Measurements from ENCODE around the gene BAD.

BAD gene

DNA sequence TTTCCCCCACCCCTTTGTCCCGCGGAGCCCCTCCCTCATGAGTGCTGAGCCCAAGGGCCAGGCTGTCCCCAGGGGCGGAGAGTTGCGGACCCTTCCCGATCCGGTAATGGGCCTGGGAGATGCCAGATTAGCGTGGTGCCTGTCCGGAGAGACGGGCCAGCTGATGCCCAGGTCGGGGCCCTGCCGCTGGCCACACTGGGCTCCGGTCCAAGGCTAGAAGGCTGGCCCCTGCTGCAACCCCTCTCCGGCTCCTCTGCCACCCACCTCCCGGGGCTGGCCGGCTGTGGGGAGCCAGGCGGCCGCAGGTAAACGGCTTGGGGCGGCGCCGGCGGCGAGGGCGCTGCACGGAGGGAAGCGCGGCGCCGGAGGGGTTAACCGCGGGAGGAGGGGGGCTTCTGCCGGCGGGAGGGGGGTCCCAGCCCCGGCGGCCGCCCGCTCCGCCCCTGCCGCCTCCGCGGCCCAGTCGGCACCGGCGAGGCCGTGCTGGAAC, 6.8 kb upstream of the BAD start, which contains the start of gene KCNK4:
TSS of gene KCNK4 (plus strand) at position 41 of the 490 bp plus-strand sequence. CDS start 1,717 bp downstream, outside the sequence.
- no peak for DNase-seq (ENCODE audit: low read depth)
- H3K4me3 ChIP-seq (ENCODE audit: low read depth, low read length), result no peak within 1 kb of the TSS
- TF ChIP-seq, protein P1, sequence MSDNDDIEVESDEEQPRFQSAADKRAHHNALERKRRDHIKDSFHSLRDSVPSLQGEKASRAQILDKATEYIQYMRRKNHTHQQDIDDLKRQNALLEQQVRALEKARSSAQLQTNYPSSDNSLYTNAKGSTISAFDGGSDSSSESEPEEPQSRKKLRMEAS (IDR thresholded peaks at IDR 0.05; ENCODE audit: low read depth, low read length), result no peak
- TF ChIP-seq MYC (IDR thresholded peaks at IDR 0.05; ENCODE audit: low read depth, low read length) (no peak), POLR2A (IDR thresholded peaks at IDR 0.05; ENCODE audit: extremely low read depth, insufficient read length) (no peak)
- TF ChIP-seq, protein P2, sequence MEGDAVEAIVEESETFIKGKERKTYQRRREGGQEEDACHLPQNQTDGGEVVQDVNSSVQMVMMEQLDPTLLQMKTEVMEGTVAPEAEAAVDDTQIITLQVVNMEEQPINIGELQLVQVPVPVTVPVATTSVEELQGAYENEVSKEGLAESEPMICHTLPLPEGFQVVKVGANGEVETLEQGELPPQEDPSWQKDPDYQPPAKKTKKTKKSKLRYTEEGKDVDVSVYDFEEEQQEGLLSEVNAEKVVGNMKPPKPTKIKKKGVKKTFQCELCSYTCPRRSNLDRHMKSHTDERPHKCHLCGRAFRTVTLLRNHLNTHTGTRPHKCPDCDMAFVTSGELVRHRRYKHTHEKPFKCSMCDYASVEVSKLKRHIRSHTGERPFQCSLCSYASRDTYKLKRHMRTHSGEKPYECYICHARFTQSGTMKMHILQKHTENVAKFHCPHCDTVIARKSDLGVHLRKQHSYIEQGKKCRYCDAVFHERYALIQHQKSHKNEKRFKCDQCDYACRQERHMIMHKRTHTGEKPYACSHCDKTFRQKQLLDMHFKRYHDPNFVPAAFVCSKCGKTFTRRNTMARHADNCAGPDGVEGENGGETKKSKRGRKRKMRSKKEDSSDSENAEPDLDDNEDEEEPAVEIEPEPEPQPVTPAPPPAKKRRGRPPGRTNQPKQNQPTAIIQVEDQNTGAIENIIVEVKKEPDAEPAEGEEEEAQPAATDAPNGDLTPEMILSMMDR (IDR thresholded peaks at IDR 0.05; ENCODE audit: low read depth, low read length), result no peak

DNA sequence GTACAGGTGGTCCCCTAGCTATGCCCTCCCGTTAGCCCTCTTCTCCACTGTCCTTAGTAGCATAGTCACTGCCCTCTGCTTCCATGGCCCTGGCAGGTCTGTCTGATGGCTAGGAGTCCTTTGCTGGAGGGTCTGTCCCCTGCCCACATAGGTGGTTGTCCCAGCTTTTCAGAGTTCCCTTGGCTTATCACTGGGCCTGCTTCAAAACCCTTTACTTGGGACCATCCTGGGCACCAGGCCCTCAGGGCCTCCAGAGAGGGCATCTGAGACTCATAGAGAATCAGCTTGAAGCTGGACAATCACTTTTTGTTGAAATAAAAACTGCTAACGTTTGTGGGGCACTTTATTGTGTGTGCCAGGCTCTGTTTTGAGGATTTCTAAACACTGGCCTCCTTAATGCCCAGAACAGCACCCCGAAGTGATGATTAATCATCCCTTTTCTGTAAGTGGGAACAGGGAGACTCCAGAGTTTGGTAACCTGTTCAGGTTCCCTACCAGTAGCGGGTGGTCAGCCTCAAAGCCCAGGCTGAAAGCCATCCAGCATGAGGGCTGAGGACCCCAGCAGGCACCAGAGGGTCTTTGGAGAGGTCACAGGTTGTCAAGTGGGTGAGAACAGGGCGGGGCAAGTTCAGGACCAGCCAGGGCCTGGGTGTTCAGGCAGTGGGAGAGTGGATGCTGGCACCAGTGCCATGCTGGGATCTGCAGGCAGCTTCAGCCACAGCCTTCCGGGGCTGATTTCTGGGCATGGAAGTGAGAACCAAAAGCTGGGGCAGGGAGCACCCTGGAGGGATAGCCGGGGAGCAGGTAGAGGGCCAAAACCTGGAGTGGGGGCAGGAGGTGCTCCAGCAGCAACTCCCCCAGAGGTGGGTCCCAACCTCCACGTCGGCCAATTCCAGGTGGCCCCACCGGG, 6.1 kb upstream of the BAD start:
- TF ChIP-seq, protein P1 (IDR thresholded peaks at IDR 0.05; ENCODE audit: low read depth, low read length), result no peak
- TF ChIP-seq MYC (IDR thresholded peaks at IDR 0.05; ENCODE audit: low read depth, low read length), result no peak
- TF ChIP-seq, protein P2 (IDR thresholded peaks at IDR 0.05; ENCODE audit: low read depth, low read length), result no peak
- no peak for TF ChIP-seq POLR2A (IDR thresholded peaks at IDR 0.05; ENCODE audit: extremely low read depth, insufficient read length)
- H3K4me3 ChIP-seq (ENCODE audit: low read depth, low read length), result no peak overlapping the region
- no peak for DNase-seq (ENCODE audit: low read depth)

DNA sequence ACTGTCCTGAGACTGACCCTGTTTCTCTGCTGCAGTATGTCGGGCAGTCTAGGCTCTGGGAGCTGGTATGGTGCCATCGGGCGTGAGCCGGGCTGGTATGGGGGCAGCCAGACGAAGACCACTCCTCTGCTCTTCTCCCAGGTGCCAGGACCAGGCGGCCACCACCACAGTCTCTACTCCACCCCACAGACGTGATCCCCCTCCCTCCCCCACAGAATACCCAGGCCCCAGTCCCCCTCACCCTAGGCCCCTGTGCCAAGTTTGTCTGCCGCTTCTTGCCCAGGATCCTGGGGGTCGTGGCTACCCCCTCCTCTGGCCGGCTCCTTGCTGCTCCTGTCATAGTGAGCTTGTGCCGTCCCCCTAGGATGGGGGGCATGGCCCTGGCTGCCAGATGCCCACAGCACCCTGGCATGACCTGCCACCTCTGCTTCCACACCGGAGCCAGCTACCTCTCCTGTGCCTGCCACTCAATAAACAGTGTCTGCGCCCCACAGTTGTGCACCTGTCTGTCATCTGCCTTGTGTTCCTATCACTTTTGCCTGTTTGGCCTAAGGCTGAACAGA, 4.6 kb upstream of the BAD start:
- no peak for DNase-seq (ENCODE audit: low read depth)
- no peak overlapping the region for H3K4me3 ChIP-seq (ENCODE audit: low read depth, low read length)
- no peak for TF ChIP-seq MYC (IDR thresholded peaks at IDR 0.05; ENCODE audit: low read depth, low read length)
- TF ChIP-seq, protein P2 (IDR thresholded peaks at IDR 0.05; ENCODE audit: low read depth, low read length), result no peak
- no peak for TF ChIP-seq POLR2A (IDR thresholded peaks at IDR 0.05; ENCODE audit: extremely low read depth, insufficient read length)
- TF ChIP-seq, protein P1 (IDR thresholded peaks at IDR 0.05; ENCODE audit: low read depth, low read length), result no peak

DNA sequence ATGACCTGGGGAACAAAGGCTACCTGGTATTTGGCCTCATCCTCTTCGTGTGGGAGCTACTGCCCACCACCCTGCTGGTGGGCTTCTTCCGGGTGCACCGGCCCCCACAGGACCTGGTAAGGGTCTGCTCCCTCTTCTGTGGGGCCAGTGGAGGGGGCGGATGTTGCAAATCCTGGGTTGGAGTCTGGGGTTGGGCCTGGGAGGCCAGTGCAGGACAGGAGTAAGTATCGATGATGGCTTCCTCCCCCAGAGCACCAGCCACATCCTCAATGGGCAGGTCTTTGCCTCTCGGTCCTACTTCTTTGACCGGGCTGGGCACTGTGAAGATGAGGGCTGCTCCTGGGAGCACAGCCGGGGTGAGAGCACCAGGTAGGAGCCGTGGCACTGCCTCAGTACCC, 3.9 kb upstream of the BAD start:
- DNase-seq (ENCODE audit: low read depth), result no peak
- no peak overlapping the region for H3K4me3 ChIP-seq (ENCODE audit: low read depth, low read length)
- no peak for TF ChIP-seq POLR2A (IDR thresholded peaks at IDR 0.05; ENCODE audit: extremely low read depth, insufficient read length)
- no peak for TF ChIP-seq MYC (IDR thresholded peaks at IDR 0.05; ENCODE audit: low read depth, low read length)
- TF ChIP-seq, protein P2 (IDR thresholded peaks at IDR 0.05; ENCODE audit: low read depth, low read length), result no peak
- TF ChIP-seq, protein P1 (IDR thresholded peaks at IDR 0.05; ENCODE audit: low read depth, low read length), result no peak

DNA sequence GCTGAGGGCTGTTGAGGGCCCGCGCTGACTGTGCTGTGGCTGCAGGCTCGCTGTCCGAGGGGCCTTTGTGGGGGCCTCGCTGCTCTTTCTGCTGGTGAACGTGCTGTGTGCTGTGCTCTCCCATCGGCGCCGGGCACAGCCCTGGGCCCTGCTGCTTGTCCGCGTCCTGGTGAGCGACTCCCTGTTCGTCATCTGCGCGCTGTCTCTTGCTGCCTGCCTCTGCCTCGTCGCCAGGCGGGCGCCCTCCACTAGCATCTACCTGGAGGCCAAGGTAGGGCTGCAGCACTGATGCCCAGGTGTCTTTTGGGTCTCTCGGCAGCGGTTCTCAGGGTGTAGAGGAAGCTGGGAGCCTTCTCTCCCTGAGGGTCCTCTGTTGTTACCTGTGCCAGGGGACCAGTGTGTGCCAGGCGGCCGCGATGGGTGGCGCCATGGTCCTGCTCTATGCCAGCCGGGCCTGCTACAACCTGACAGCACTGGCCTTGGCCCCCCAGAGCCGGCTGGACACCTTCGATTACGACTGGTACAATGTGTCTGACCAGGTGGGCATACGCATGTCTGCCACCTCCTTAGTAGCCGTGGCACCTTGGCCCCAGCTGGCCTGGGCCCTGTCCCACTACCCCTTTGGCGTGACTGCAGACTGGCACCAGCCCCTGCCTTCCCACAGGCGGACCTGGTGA, 3.3 kb upstream of the BAD start:
- no peak for TF ChIP-seq MYC (IDR thresholded peaks at IDR 0.05; ENCODE audit: low read depth, low read length)
- no peak overlapping the region for H3K4me3 ChIP-seq (ENCODE audit: low read depth, low read length)
- DNase-seq (ENCODE audit: low read depth), result no peak

DNA sequence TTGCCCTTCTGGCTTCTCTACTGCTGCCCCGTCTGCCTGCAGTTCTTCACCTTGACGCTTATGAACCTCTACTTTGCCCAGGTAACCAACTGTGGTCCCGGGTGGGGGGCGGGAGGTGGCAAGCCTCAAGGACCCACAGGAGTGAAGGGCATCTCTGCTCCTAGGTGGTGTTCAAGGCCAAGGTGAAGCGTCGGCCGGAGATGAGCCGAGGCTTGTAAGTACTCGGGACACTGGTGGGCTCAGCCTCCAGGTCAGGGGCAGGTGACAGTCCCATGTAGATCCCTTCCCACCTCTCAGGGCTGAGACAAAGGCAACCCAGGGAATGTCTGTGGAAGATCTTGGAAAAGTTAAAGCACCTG, 2.3 kb upstream of the BAD start:
- no peak for DNase-seq (ENCODE audit: low read depth)
- TF ChIP-seq MYC (IDR thresholded peaks at IDR 0.05; ENCODE audit: low read depth, low read length) (no peak), POLR2A (IDR thresholded peaks at IDR 0.05; ENCODE audit: extremely low read depth, insufficient read length) (no peak)
- TF ChIP-seq, protein P2 (IDR thresholded peaks at IDR 0.05; ENCODE audit: low read depth, low read length), result no peak
- TF ChIP-seq, protein P1 (IDR thresholded peaks at IDR 0.05; ENCODE audit: low read depth, low read length), result no peak
- no peak overlapping the region for H3K4me3 ChIP-seq (ENCODE audit: low read depth, low read length)
